ENCODE data around the gene SRCAP.
"Not testable (repeated sequence)": the region's sequence is repeated elsewhere in the genome, so short reads cannot be mapped to it uniquely, and the experiment has no call there.

SRCAP gene

GRCh38 chr16:30664616-30665109 is 34.3 kb upstream of the SRCAP start:
- no peak for DNase-seq (ENCODE audit: low spot score)

- no peak for DNase-seq (ENCODE audit: low spot score)
Observed at GRCh38 chr16:30665155-30665829, 33.7 kb upstream of the SRCAP start.

- no peak for DNase-seq (ENCODE audit: low spot score)
Observed at GRCh38 chr16:30665830-30666190, 33.2 kb upstream of the SRCAP start.

- DNase-seq (ENCODE audit: low spot score): no peak
Observed at GRCh38 chr16:30666681-30667080, 32.3 kb upstream of the SRCAP start.

- DNase-seq (ENCODE audit: low spot score): no peak
Observed at GRCh38 chr16:30667361-30667905, 31.5 kb upstream of the SRCAP start.

- no peak for DNase-seq (ENCODE audit: low spot score)
Observed at GRCh38 chr16:30668393-30668792, 30.6 kb upstream of the SRCAP start.

GRCh38 chr16:30669026-30669902 is 29.7 kb upstream of the SRCAP start:
- no peak for DNase-seq (ENCODE audit: low spot score)

GRCh38 chr16:30669903-30670824 is 28.8 kb upstream of the SRCAP start:
- no peak for DNase-seq (ENCODE audit: low spot score)

GRCh38 chr16:30675143-30675542 is 23.8 kb upstream of the SRCAP start:
- no peak for DNase-seq (ENCODE audit: low spot score)

- DNase-seq (ENCODE audit: low spot score): no peak
Observed at GRCh38 chr16:30677931-30678585, 20.9 kb upstream of the SRCAP start.

GRCh38 chr16:30678586-30678970 is 20.4 kb upstream of the SRCAP start:
- no peak for DNase-seq (ENCODE audit: low spot score)

GRCh38 chr16:30680326-30680725 is 18.6 kb upstream of the SRCAP start:
- DNase-seq (ENCODE audit: low spot score): no peak

GRCh38 chr16:30688701-30689100 is 10.3 kb upstream of the SRCAP start:
- DNase-seq (ENCODE audit: low spot score): no peak

- DNase-seq (ENCODE audit: low spot score): no peak
Observed at GRCh38 chr16:30691907-30692306, 7.1 kb upstream of the SRCAP start.

GRCh38 chr16:30692396-30693064 is 6.4 kb upstream of the SRCAP start:
- no peak for DNase-seq (ENCODE audit: low spot score)

GRCh38 chr16:30694926-30695693 is 3.9 kb upstream of the SRCAP start:
- no peak for DNase-seq (ENCODE audit: low spot score)

- DNase-seq (ENCODE audit: low spot score): not testable (repeated sequence)
Observed at GRCh38 chr16:30696646-30697045, 2.3 kb upstream of the SRCAP start.

- DNase-seq (ENCODE audit: low spot score): peak; percentile 21
Observed at GRCh38 chr16:30697264-30698138, 1.5 kb upstream of the SRCAP start.

Measured in NAMALWA (cell line).